Left ventricle myocardium superior (tissue), 1 donor: ENCODE data around the gene FRMD6. TPM values are rescaled to one million over a fixed set of nuclear protein-coding genes. Genes with fewer than 3 reads are reported as not detected.
"Not testable (repeated sequence)": the region's sequence is repeated elsewhere in the genome, so short reads cannot be mapped to it uniquely, and the experiment has no call there.

Source experiments
- ATAC-seq: fragments of 200-7000 bp; cut with Tn5 transposase; one replicate; pipeline ENCODE4 v1.9.1; 2020; ENCODE audit warnings: mild to moderate bottlenecking, moderate library complexity
- DNase-seq: peaks from one replicate; pipeline ENCODE4 v3.0.0-alpha.2; 2020
- intact Hi-C: fragments of 100-400 bp; cut with micrococcal nuclease; formaldehyde crosslinking; loops from one replicate; pipeline ENCODE4 v1.11.0; 2022
- total RNA-seq: library from RNA; stranded (reverse); fragmentation: NEBNext Ultra II Directional; extraction: Animal tissue kit (Norgen Biotek cat#: 25700); gene quantifications from one replicate; pipeline ENCODE4 v1.2.1, GENCODE V29; 2021
- donor health status: DM: no; HTN: yes; CAD: no; lungs with severe emphysema.

The FRMD6 gene
- total RNA-seq, 1 donor from 2014 or later, result 11.1 TPM

DNA sequence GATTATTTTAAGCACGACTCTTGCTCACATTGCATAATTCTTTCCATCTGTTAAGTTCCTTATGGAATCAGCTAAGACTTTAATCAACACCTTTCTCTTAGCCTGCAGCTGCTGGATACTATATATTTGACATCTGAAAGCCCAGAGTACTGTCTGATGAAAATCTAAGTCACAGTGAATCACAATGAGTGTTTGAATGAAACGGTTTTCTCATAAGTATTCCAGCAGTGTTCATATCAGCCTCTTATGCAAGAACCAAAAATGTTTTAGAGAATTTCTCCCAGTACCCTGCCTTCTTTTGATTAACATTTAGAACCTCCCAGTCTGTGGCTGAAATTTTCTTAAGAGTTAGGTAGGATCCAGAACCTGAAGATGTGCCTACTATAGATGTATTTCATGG is 55.6 kb downstream of the FRMD6 start:
- DNase-seq, result no peak
- intact Hi-C loops, result no loop called here
- no peak for ATAC-seq

DNA sequence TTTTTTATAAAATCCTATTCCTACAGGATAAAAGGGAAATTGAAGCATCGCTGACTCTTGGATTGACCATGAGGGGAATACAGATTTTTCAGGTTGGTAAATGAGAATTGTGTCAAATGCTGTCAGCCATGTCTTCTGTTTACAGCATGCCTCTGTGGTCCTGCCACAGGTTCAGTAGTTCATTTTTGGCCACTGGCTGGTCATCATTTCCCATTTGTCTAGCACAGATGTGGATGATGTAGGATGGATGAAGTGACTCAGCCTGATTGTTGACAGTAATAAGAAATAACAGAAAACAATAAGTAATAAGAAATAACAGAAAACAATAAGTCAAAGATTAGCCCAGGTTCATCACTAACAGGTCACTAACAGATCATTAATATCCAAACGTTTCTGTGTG is 59.8 kb downstream of the FRMD6 start:
- ATAC-seq, result no peak
- intact Hi-C loops, result no loop called here
- no peak for DNase-seq

GRCh38 chr14:51715250-51715649 is 63.5 kb downstream of the FRMD6 start:
- DNase-seq, result no peak
- no peak for ATAC-seq
- intact Hi-C loops, result no loop called here

GRCh38 chr14:51715742-51716141 is 64.0 kb downstream of the FRMD6 start:
- no peak for ATAC-seq
- DNase-seq, result no peak
- intact Hi-C loops, result no loop called here

DNA sequence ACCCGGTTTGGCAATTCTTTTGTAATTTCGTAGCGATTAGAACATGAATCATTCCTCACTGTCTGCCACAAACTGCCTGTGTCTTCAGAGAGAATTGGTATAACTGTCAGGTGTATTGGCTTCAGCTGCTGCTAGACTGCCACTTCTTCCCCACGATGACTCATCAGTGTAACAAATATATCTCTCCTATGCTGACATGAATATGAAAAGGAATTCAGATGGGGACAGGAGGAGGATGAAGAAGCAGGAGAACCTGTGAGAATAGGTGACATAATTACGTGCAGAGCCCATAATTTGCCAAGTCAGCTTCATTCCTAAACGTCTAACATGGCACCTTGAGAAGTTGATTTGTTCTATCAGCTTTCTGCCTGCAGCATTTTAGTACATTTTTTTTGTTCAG is 64.9 kb downstream of the FRMD6 start:
- intact Hi-C loops, result no loop called here
- DNase-seq (no peak), ATAC-seq (no peak)

GRCh38 chr14:51717766-51718165 is 66.1 kb downstream of the FRMD6 start:
- no peak for ATAC-seq
- intact Hi-C loops, result no loop called here
- no peak for DNase-seq

- intact Hi-C loops, result no loop called here
- DNase-seq, result peak; percentile 25
- no peak for ATAC-seq
These were observed 68.2 kb downstream of the FRMD6 start for GRCh38 chr14:51719955-51720354.

DNA sequence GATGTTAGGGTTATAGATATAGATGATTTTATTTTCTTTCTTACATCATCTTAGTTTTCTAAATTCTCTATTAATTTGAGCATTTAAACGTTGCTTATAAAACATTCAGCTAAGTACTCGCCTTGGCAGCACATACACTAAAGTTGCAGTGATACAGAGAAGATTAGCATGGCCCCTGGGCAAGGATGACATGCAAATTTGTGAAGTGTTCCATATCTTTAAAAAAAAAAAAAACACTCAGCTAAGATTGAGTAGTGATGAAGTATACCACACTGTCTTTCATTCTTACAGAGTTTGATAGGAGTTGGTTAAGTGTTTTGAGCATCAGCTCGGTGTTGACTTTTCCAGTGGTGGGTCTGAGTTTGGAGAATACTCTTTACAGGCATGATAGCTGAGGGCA is 72.3 kb downstream of the FRMD6 start:
- intact Hi-C loops, result no loop called here
- ATAC-seq (no peak), DNase-seq (no peak)

GRCh38 chr14:51724650-51725049 is 72.9 kb downstream of the FRMD6 start:
- DNase-seq (no peak), ATAC-seq (no peak)
- intact Hi-C loops, result no loop called here

DNA sequence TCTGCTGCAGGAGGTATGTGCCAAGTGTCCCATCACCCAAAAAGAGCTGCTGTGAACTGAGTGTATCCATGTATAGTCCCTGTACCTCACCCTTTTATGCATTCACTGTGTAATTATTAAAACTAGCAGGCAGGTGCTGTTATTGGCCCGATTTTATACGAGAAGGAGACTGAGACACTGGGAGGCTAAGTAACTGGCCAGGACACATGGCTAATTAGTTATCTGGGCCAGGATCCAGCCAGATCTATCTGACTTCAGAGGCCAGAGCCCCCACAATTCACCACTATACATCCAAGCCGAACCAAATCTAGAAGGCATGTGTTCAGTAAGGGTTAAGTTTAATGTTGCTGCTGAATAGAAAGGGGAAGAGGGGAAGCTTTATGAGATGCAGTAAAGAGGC is 73.4 kb downstream of the FRMD6 start:
- intact Hi-C loops, result no loop called here
- ATAC-seq (no peak), DNase-seq (no peak)

- no peak for DNase-seq
- intact Hi-C loops, result no loop called here
- ATAC-seq, result no peak
These were observed 74.6 kb downstream of the FRMD6 start for GRCh38 chr14:51726166-51726899.

GRCh38 chr14:51727526-51727925 is 75.8 kb downstream of the FRMD6 start:
- DNase-seq, result no peak
- intact Hi-C loops, result no loop called here
- ATAC-seq, result no peak

DNA sequence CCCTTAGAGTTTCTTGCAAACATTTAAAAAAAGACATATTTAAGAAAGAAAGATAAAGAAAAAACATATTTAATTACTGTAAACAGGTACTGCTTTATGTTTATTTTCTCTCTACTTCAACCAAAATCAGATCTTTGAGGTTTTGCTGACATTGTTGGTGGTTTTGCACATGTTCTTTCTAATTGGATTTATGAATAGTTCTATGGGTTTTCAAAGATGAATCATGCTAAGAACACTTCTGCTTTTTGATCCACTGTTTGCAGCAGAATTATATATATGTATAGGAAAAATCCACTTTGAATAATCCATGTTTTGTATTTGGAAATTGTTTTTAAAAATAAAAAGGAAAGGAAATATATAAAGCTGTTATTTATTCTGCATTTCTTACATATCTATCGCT is 78.4 kb downstream of the FRMD6 start:
- DNase-seq, result no peak
- intact Hi-C loops, result no loop called here
- no peak for ATAC-seq

- ATAC-seq (no peak), DNase-seq (no peak)
- intact Hi-C loops, result no loop called here
These were observed 79.0 kb downstream of the FRMD6 start for GRCh38 chr14:51730684-51731083.

GRCh38 chr14:51732494-51733112 is 80.9 kb downstream of the FRMD6 start:
- intact Hi-C loops, result no loop called here
- no peak for ATAC-seq
- DNase-seq, result no peak

DNA sequence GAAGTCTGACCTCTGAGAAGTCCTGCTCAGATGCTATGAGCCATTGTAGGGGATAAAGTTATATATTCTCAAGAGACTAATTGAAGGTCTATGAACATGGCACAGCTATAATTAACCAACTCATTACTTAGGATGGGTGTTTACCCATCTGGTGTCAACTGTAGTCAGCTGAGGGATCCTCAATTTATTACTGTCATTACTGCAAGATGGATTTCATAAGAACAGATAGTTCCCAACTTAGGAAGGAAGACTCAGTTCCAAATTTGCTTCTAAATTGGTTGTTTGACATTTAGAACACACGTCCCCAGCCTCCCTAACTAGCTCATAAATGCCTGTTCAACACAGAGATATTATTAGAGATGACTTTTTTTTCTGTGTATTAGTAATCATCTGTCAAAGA is 81.4 kb downstream of the FRMD6 start:
- no peak for DNase-seq
- intact Hi-C loops, result no loop called here
- ATAC-seq, result no peak

DNA sequence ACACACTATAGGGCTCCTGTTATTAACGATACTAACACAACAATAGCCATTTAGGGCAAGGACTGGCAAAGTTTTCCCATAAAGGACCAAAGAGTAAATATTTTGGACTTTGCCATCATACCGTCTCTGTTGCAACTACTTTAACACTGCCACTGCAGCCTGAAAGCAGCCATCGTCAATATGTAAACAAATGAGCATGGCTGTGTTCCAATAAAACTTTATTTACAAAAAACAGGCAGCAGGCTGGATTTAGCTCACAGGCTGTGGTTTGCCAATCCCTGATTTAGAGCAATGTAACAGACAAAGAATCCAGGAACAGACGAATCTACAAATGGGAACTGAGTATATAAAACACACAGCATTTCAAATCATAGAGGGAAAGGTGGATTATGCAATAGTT is 84.1 kb downstream of the FRMD6 start:
- DNase-seq (no peak), ATAC-seq (no peak)
- intact Hi-C loops, result no loop called here

DNA sequence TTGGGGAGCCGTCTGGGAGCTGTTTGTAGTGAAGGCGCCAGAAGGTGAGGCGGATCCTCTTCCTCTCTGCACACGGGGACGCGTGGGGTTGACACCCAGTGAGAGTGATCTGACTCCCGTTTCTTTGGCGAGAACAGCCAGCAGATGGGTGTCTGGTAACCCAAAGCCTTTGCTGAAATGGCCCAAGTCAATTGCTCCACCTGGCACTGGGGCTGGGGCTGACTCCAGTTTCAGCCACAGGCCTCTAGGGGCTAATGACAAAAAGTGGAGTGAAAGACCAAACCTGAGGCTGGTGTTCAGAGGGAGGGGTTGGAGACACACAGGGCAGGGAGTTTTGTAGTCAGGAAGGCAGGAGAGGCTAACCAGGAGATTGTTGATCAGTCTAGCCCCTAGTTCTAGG is 87.0 kb downstream of the FRMD6 start:
- ATAC-seq, result no peak
- no peak for DNase-seq
- intact Hi-C loops, result no loop called here

- DNase-seq (no peak), ATAC-seq (no peak)
- intact Hi-C loops, result no loop called here
These were observed 91.9 kb downstream of the FRMD6 start for GRCh38 chr14:51743588-51744000.

DNA sequence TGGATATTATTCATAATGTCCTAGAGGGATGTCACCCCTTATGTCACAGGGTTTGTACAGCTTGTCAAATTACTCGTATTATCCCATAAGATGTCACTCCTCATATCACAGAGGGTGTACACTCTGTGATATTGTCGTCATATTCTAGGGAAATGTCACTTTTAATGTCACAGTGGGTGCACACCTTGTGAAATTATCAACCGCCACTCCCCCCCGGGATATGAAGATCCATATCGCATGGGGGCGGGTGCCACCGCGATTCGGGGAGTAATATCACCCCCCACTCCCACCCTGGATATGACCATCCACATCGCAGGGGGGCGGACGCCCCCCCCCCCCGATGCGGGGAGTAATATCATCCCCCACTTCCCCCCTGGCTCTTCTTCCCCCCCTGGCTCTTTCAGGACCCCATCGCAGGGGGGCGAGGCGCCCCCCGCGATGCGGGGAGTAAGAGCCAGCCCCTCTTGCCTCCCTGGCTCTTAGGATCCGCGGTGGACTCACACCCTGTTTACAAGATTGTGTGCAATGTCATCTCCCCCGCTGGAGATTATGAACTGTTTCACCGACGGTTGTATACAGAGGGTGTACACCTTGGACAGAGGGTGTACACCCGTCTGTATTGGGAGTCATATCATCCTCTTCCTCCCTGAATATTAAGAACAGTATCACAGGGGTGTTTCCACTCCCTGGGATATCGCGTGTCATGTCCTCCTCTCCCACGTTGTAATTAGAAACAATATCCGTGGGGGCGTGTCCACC is 92.8 kb downstream of the FRMD6 start:
- no peak for DNase-seq
- no peak for ATAC-seq
- intact Hi-C loops, result no loop called here

GRCh38 chr14:51746823-51747222 is 95.1 kb downstream of the FRMD6 start:
- DNase-seq, intact Hi-C loops, ATAC-seq: not testable (repeated sequence)
